ENCODE measurements around the gene FASTK.

FASTK gene

DNA sequence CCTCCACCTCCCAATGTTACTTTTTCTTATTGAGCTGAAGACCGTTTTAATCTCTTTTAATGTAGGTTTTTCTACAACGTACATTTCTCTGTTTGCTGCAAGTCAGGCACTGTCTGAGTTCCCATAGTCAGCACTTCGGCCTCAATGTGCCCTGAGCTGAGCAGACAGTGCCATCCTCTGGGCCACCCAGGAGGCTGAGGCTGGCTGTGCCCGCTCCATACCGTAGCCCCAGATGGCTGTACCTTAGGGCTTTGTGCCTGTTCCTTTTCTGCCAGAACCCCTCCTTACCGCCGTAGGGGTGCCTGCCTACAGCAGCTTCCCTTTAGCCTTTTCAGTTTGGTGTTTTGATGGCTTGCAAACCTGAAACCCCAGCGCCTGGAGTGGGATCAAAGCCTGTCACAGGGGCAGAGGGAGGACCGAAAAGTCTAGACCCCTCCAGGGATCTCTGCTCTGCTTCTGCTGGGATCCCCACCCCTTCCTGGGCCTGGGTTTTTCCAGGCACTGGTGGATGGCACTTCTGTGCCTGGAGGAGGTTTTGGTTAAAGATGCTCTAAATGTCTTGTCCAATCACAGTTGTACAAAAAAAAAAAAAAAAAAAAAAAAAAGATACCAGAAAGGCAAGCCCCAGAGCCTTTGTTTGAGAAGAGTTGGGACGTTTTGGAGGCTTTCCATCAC is 14.7 kb upstream of the FASTK start:
- no peak for FAIRE-seq

DNA sequence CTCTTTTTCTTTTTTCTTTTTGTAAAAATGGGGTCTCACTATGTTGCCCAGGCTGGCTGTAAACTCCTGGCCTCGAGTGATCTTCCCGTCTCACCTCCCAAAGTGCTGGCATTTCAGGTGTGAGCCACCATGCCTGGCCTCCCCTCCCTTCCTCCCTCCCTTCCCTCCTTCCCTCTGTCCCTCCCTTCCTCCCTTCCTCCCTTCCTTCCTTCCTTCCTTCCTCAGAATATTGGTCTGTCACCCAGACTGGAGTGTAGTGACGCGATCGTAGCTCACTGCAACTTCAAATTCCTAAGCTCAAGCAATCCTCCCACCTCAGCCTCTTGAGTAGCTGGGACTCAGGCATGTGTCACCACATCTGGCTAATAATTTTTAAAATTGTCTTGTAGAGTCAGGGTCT is 14.1 kb upstream of the FASTK start:
- no peak for FAIRE-seq

DNA sequence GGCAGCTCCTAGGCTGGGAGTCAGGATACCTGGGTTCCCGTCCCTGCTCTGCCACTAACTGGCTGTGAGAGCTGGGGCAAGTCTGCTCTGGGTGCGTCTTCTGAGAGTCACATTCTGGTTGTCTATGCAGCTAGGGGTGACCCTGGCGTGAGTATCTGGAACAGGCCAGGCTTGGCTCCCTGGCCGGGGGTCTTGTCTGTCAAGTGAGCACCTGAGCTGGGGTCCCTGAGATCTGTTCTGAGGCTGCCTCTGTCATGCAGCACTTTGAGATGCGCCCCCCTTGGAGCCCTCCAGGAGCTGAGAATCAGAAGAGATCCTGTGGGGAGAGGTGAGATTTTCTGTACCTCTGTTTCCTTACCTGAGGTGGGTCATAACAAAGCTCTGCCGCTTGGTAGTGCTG is 13.1 kb upstream of the FASTK start:
- no peak for FAIRE-seq

DNA sequence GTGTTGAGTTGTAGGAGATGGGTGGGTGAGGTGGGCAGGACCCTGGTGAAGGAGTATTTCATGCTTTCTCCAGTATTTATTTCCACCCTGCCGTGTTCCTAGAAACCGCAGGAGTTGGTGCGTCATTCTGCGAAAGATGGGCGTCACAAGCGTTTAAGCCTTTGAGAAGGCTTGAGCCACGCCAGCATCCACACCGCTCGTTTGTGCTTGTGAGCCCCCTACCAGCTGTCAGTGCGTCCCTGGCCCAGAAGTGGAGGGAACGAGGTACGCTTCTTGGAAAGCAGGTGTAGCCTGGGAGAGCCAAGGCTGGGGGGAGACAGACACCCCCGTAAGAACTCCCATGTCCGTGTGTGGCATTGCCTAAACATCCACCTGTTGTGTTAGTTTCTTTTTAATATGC is 11.4 kb upstream of the FASTK start:
- no peak for FAIRE-seq

DNA sequence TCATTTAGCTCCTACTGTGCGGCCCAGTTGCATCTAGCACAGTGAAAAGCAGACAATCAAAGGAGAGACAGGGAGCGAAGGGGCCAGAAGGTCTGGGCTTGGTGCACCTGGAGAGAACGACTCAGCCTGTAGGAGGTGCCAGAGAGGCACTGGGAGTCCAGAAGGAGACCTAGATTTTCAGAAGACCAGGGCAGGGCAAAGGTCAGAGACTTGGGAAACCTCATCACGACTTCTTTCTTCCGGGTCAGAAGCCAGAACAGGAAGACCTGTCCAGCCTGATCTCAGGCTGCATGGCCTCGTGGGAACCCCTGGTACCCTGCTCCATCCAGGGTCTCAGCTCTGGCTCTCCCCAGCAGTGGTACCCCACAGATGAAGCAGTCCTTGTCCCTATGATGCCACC is 10.8 kb upstream of the FASTK start:
- FAIRE-seq, result no peak

DNA sequence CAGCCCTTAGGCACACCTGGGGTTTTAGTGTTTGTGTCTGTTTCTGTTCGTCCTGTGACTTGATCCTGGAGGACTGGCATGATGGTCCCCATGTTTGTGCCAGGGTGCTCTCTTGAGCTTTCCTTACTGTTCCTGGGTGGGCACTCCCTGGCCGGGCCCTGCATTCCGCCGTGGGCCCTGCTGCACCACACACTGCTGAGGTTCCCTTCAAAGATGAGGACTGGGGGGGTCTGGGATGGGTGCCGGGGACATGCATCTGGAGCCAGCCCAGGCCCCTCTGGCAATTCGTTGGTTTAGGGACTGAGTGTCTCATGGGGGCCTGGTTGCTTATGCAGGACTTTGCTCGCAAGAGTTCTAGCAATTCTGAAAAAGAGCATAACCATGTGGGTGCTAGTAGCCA is 10.4 kb upstream of the FASTK start:
- no peak for FAIRE-seq

DNA sequence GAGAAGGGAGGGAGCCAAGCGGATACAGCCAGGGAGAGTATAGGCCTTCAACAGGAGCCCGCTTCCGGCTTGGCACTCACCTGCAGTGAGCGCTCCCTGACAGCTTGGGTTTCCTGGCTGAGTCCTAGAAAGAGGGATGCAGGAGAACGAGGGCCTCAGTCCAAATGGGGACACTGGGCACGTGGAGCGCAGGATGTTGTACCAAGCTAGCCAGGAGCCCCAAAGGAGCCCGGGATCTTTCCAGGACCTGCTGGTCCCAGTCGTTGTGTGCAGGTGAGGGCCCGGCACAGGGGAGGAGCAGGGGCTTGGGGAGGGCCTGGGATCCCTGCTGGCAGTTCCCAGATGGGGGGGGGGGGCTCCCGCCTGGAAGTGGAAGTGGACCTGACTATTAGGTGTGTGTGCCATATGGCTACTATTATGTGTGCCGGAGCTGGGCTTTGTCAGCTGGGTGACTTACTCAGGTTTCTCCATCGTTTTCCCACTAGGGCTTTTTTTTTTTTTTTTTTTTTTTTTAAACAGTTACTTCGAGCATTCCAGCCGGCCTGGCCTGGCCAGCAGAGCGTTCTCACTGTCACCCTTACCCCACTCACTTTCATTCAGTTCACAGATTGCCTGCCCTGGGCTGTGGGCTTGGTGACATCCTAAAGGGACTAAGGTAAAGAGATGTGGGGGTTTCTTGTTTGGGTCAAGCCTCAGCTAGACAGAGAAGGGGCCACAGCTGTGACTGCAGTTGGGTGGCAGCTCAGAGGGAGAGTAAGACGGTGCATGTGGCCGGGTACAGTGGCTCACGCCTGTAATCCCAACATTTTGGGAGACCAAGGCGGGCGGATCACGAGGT is 9.5 kb upstream of the FASTK start:
- FAIRE-seq, result no peak

DNA sequence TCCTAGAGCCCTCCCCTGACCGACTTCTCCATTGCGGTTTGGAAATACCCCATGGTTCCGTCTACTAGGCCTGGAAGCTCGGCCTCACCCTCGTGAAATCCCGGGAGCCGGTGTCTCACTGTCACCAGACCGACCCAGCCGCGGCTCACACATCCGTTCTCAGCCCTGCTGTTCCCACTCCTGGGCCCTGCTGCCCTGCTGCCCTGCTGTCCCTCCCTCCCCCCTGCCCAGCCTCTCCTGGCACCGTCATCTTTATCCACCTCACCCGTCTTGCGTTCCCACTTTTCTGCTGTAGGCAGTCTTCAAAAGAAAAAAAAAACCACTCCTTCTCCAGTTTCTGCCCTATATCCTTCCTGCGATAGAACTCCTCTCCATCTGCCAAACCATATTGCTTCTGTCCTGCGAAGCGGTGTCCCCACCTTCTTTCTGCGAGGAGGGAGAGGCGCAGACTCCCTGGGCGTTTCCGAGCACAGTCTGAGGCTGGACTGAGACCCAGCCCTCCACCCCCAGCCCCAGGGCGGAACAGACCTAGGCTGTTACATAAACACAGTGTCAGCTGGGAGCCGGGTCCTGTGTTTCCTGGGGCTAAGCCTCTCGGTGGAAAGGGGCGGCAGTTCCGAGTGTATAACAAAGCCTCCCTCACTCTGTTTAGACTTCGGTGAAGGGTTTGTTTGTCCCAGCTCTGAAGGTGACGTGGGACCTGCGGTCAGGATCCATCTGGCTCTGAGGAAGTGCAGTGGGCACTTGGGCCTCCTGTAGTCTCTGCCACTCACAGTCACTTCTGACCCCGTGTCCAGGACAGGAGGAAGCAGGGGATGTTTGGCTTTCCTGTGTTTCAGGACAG is 8.5 kb upstream of the FASTK start:
- no peak for FAIRE-seq

DNA sequence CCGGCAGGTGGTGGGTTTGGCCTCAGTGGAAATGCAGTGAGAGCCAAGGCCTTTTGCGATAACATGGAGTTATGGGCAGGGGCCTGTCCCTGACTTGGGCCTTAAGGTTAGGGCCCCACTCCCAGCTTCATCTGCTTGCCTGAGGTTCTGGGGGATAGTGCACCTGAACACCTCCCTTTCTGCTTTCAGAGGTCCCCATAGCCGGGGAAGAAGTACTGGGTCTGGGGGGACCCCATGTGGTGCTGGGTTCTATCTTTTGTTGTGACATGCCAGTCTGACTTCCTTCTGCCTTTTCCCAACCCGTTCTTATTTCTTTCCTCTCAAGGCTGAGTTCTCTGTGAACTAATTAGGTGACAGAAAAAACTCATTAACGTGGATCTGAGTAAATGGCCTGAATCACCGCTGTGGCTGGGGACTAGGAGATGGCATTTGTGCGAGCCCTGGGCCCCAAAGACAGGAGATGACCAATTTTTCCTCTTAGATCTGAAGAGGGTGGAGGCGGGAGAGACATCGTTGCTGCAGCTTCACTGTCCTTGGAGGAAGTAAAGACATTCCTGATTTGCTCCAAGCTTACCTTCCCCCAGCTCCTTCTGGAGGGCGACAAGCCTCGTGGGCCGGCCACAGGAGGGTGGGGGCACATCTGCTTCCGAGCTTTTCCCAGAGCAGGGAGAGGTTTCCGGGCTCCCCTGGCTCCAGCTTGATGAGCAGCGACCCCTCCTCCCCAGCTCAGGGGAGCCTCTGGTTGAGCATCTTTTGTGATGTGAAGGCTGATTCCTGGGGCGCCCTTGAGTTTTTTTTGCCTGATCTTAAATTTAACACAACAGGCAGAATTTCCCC is 7.6 kb upstream of the FASTK start:
- FAIRE-seq, result no peak

DNA sequence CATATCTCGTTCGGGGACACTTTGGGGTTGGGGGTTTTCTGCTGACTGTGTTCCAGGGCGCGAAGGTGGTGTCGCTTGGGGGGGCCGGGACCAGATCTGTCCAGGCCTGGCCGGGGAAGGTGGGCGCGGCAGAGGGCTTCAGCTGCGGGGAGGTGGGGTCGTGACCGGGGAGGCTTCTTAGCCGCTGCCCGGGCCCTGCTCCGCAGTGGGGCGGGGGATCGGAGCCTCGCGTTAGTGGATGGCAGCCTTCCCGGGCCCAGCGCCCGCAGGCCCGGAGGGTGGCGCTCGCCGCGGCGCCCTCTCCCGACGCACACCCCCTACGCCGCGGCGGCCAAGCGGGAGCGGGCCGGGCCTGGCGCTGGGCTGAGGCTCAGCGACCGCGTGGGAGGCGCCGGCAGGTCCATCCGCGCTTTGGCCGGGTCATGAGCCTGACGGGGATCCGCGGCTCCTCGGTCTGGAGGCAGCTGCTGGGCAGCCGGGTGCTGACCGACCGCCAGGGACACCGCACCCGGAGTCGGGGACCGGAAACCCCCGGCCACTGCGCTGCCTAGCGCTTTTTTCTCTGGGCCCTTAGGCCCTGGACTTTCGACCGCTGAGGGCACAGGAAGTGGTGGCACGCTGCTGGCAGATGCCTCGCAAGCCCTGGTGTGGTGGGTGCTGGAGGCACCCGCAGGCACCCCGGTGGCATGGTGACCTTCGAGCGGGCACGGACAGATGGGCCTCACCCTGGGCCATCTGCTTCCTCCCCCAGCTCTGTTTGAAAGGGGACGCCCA is 6.8 kb upstream of the FASTK start:
- FAIRE-seq, result no peak

DNA sequence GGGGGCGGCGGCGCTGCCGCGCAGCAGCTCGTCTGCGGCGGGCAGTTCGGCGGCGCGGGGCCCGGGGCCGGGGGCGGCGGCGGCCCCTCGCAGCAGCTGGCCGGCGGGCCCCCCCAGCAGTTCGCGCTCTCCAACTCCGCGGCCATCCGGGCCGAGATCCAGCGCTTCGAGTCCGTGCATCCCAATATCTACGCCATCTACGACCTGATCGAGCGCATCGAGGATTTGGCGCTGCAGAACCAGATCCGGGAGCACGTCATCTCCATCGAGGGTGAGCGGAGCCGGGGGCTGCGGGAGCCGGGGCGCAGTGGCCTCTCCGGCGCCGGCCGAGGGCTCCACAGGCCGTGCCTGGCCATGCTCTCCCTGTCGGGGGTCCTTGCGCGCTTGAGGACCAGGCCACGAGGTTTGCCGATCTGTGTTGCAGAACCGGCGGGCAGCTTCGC is 6.2 kb upstream of the FASTK start:
- no peak for FAIRE-seq

DNA sequence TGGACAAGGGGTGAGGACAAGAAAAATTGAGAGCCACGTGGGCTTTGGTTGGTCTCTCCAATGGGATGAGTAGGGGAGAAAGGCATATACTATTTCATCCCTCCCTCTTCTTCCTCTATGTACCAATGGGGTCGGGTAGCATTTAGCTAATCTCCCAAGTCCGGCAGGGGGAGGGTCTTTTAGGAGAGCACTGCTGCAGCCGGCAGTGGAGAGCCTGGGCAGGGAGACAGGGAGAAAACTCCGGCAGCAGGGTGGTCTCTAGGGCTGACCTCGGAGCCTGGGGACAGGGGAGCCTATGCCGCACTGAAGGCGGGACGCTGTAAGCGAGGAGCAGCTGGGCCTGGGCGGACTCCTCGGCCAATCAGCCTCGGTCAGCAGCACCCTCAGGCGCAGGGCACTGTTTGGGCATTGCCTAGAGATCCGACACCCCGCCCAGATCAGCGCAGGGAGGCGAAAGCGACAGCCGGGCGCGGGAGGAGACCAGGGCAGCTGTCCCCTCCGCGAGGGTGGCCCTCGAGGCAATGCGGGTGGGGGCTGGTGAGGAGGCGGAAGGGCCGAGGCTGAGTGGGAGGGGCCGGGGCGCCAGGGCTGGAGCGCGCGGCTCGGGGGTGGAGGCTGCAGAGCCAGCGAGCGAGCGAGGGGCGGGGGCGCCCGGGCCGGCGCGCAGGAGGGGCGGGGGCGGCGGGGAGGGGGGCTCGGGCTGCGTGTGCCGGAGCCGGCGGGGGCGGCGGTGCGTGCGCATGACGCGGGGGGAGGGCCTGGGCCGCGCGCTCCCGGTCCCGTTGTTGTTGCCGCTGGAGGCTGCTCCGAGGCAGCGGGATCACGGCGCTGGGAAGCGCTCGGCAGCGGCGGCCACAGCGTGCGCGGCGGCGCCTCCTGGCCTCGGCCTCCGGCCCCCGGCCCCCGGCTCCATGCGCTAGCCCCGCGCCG is 5.3 kb upstream of the FASTK start, which contains the start of gene AGAP3:
Gene AGAP3, plus strand, starts transcription at position 785 of the 930 bp plus-strand sequence. CDS start 267 bp downstream, outside the sequence.
- no peak for FAIRE-seq

DNA sequence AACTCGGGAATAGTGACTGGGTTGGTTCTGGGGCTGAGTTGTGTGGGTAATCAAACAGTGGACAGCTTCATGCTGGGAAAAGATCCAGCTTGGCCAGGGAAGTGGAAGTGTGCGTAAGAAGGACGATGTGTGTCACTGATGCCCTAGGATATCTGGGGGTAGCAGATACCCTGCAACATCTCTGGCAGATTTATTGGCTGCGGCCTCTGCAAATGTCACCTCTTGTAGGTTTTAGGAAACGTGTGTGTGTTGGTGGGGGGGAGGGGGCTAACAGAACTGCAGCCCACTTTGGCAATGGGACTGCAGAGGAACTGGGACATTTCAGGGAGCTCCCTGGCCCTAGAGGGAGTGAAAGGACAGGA is 4.7 kb upstream of the FASTK start:
- FAIRE-seq, result no peak

DNA sequence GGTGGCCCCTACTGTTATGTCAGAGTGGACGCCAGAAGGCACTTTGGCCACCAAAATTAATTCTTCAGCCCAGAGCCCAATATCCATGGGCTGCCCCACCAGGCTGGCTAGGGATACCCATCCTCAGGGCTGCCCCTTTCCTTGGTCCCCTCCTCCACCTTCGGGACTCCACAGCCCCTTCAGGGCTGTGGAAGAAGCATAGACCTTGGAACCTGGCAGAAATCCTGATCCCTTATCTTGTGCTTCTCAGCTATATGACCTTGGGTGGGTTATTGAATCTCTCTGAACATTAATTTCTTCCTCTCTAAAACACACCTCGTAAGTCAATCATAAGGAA is 3.2 kb upstream of the FASTK start:
- no peak for FAIRE-seq

DNA sequence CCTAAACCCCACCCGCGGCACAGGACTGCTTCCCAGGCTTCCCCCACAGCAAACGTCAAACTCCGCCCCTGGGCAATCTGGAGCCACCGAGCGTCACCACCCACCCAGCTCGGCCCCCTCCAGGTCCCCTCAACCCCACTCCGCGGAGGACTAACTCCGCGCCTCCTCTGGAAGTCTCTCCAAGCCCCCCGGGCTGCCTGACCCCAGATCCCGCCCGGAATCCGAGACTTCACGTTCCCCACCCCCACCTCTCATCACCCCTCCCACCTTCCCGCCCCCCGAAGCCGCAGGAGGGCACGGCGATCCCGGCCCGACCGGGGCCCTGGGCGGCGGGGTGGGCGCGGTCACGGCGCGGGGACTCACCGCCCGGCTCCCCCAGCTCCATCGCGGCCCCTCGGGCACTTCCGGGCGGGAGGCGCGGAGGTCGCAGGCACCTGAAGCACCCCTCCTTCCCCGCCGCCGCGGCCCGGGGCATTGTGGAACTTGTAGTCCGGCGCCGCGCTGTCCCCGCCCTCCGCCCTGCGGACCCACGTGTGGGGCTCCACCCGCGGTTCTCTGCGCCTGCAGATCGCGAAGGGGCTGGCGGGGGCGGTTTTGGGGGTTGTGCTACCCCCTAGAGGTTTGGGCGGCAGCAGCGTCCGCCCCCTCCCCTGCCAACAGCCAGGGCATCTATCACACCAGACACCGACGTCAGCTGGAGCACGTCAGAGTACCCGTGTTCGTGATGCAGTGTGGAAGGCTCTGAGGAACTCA is 2.6 kb upstream of the FASTK start, which contains the start of gene TMUB1:
Gene TMUB1, minus strand, starts transcription at position 423 of the 753 bp plus-strand sequence. CDS start 930 bp downstream, outside the sequence.
- FAIRE-seq, result no peak

DNA sequence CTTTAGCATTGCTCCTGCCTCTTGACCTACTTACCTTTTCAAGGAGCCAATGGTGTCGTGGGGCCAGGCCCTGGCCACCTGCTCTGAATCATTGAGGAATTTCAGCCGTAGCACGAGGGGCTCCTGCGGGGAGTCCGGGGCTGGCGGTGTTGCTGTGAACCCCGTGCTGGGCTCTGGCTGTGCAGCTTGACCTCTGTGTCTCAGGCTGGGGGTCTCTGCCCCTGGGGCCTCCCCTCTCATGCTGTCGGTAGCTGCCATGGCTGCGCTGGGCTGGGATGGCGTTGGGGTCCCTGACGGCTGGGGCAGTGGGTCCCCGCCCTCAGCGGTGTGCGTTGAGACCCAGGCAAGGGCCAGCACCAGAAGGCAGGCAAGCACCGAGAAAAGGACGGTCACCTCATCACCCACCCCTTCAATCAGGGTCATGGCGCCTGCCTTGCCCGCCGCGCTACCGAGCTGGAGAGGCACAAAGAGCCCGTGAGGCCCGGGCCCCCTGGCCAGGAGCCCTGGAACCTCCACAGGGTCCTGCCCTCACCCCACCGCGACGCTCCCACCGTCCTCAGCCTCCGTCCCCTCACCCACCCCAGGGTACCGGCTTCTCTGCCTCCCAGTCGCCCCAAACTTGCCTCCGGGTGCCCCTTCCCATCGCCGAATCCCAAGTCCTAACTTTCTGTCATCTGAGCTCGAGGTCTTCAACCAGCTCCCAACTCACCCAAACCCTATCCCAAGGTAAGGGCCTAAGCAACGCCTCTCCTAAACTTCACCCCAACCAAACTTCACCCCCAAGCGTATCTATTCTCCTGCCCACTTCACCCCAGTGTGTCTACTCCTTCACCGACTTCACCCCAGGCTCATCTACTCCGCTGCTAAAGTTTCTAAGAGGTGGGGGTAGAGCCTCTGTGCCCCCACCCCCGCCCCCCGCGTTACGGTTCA is 1.8 kb upstream of the FASTK start:
- FAIRE-seq, result no peak

DNA sequence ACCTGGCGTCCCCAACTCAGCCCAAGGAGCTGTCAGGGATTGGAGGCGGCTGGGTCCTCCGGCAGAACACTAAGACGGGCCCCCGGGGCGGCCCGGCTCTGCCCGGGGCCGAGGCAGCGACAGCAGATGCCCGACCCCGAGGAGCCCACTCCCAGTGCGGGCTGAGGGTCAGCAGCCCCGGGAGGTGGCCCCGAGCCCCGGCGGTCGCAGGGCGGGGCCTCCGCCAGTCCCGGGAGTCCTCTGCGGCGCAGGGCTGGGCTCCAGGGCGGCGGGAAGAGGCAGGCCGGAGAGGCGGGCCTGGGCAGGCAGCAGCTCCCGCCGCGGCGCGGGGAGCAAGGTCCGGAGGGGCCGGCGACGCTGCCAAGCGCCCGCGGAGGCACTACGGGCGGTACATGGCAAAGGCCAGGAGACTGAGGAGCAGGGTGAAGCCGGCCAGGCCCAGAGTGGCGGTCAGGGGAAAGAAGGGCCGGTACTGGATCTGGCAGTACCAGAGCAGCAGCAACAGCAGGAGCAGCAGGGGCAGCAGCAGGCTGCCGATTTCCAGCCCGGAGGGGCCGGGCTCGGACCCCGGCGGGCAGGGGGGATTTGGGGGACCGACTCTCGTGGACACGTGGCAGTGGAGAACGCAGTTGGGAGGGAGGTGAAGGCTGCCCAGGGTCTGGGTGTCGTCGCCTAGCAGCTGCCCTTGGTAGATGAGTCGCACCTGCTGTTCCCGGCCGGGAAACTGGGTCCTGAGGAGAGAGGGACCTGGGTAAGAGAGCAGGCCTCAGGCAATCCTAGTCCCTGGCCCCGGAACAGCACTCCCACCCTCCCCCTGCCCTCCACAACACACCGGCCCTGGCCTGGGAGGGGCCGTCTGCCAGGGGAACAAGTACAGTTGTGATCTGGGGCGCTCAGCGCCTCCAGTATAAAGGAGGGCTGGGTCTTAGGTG is 827 bp upstream of the FASTK start:
- FAIRE-seq, result no peak

All from islet of Langerhans (tissue), 1 donor.